Endodermal cell (in vitro differentiated cells): ENCODE data around the gene GRAMD2B. TPM values are rescaled to one million over a fixed set of nuclear protein-coding genes. Genes with fewer than 3 reads are reported as not detected.

Source experiments
- DNase-seq: peaks from one replicate; pipeline ENCODE4 v3.0.0-alpha.2; 2017
- H3K27ac ChIP-seq: 2 replicates; pipeline ENCODE4 v1.5.1; 2013; ENCODE audit warnings: mild to moderate bottlenecking, low read depth, low read length, moderate library complexity
- H3K27me3 ChIP-seq: 2 replicates; pipeline ENCODE4 v1.6.1; 2013; ENCODE audit warnings: mild to moderate bottlenecking, low read length, moderate library complexity; ENCODE audit not compliant: insufficient read depth, control insufficient read depth, poor library complexity, severe bottlenecking
- H3K36me3 ChIP-seq: 2 replicates; pipeline ENCODE4 v1.7.0; 2013; ENCODE audit warnings: mild to moderate bottlenecking, low read length, moderate library complexity; ENCODE audit not compliant: control insufficient read depth, insufficient read depth
- H3K4me1 ChIP-seq: one replicate; pipeline ENCODE4 v1.7.0; 2013; ENCODE audit warnings: low read length; ENCODE audit not compliant: control insufficient read depth, insufficient read depth
- H3K4me3 ChIP-seq: 2 replicates; pipeline ENCODE4 v1.5.1; 2013; ENCODE audit warnings: mild to moderate bottlenecking, low read length, moderate library complexity
- H3K9ac ChIP-seq: 2 replicates; pipeline ENCODE4 v1.6.1; 2013; ENCODE audit warnings: mild to moderate bottlenecking, low read length, moderate library complexity; ENCODE audit not compliant: poor library complexity, severe bottlenecking; ENCODE audit errors: extremely low read depth
- H3K9me3 ChIP-seq: 2 replicates; pipeline ENCODE4 v1.6.1; 2013; ENCODE audit warnings: mild to moderate bottlenecking, low read length, moderate library complexity; ENCODE audit not compliant: control insufficient read depth
- H3K27ac Mint-ChIP-seq: 2 replicates; pipeline ENCODE4 v1.8.0; 2020; ENCODE audit warnings: mixed read lengths
- H3K27me3 Mint-ChIP-seq: 2 replicates; pipeline ENCODE4 v1.8.0; 2021; ENCODE audit warnings: mild to moderate bottlenecking, mixed read lengths; ENCODE audit not compliant: insufficient read depth
- H3K36me3 Mint-ChIP-seq: 2 replicates; pipeline ENCODE4 v1.8.0; 2020; ENCODE audit warnings: low read depth, mixed read lengths
- H3K4me1 Mint-ChIP-seq: 2 replicates; pipeline ENCODE4 v1.8.0; 2020; ENCODE audit warnings: mixed read lengths
- H3K4me3 Mint-ChIP-seq: 2 replicates; pipeline ENCODE4 v1.8.0; 2020; ENCODE audit warnings: mild to moderate bottlenecking, moderate library complexity, mixed read lengths
- H3K9me3 Mint-ChIP-seq: 2 replicates; pipeline ENCODE4 v1.8.0; 2020; ENCODE audit warnings: mild to moderate bottlenecking, mixed read lengths
- WGBS, 2 experiments: methylation state at CpG; one replicate each; pipeline versions ENCODE4 v1.1.5 to v1.1.7; 2013; ENCODE audit warnings: missing lambda C conversion rate in 2 of 2, mixed read lengths in 1 of 2; ENCODE audit not compliant: insufficient coverage in 1 of 2, insufficient read length in 1 of 2; 5-methylcytosine and 5-hydroxymethylcytosine counted together
- long read RNA-seq, 4 experiments: library from polyadenylated mRNA in 2 of 4; library from RNA in 1 of 4; library from capped mRNA in 1 of 4; stranded (forward) in 3 of 4; unstranded in 1 of 4; transcript quantifications; one replicate each; pipeline ENCODE4 v2.0.0, GENCODE V29; 2020 to 2021; ENCODE audit warnings: inconsistent platforms in 1 of 4
- polyA plus RNA-seq, 2 experiments: library from polyadenylated mRNA; stranded (reverse); fragments of 50-300 nt; gene quantifications; one replicate each; pipeline ENCODE4 v1.2.3, GENCODE V29; 2013
- total RNA-seq, 2 donors: library from RNA; stranded (reverse); fragmentation: NEBNext Ultra II Directional in 1 of 2; extraction: Animal tissue kit (Norgen Biotek cat#: 25700) in 1 of 2; gene quantifications; 2 replicates in 1 of 2; 3 replicates in 1 of 2; pipeline ENCODE4 v1.2.1, GENCODE V29; 2021
- TF ChIP-seq, protein P1 (sequence below): fragments of 200-600 bp; sonication (generic); conservative IDR thresholded peaks from 2 replicates; pipeline ENCODE4 v1.5.0; 2021; ENCODE audit warnings: antibody characterized with exemption, mild to moderate bottlenecking

The GRAMD2B gene, protein sequence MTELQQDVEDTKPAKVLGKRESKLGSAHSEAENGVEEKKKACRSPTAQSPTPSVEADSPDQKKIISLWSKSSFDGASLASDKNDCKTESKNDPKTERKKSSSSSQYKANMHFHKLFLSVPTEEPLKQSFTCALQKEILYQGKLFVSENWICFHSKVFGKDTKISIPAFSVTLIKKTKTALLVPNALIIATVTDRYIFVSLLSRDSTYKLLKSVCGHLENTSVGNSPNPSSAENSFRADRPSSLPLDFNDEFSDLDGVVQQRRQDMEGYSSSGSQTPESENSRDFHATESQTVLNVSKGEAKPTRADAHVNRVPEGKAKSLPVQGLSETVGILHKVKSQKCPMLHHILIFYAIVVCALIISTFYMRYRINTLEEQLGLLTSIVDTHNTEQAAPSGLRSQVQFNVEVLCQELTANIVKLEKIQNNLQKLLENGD
- total RNA-seq = 10 to 100 TPM in 1 of 2 donors, 1 to 10 TPM in 1; 8.4 to 11.1 TPM
- polyA plus RNA-seq (2013, experiment 1 of 2) = 4.0 TPM
- polyA plus RNA-seq (2013, experiment 2 of 2) = 6.3 TPM
- long read RNA-seq, experiment 1, partial matches to known transcripts = 2 of 3 reads
- long read RNA-seq, experiment 1, other reads (novel, unspliced or antisense) = 0 of 3 reads
- long read RNA-seq, experiment 2, transcript GRAMD2B-201 (14 exons, 3,175 nt) = major isoform, 12 of 16 reads
- long read RNA-seq, experiment 2, partial matches to known transcripts = 1 of 16 reads
- long read RNA-seq, experiment 2, other reads (novel, unspliced or antisense) = 3 of 16 reads
- long read RNA-seq, experiment 3, transcript GRAMD2B-201 (14 exons, 3,175 nt) = major isoform, 18 of 27 reads
- long read RNA-seq, experiment 3, partial matches to known transcripts = 2 of 27 reads
- long read RNA-seq, experiment 3, other reads (novel, unspliced or antisense) = 6 of 27 reads
- long read RNA-seq, experiment 4, partial matches to known transcripts = 0 of 4 reads
- long read RNA-seq, experiment 4, other reads (novel, unspliced or antisense) = 0 of 4 reads

DNA sequence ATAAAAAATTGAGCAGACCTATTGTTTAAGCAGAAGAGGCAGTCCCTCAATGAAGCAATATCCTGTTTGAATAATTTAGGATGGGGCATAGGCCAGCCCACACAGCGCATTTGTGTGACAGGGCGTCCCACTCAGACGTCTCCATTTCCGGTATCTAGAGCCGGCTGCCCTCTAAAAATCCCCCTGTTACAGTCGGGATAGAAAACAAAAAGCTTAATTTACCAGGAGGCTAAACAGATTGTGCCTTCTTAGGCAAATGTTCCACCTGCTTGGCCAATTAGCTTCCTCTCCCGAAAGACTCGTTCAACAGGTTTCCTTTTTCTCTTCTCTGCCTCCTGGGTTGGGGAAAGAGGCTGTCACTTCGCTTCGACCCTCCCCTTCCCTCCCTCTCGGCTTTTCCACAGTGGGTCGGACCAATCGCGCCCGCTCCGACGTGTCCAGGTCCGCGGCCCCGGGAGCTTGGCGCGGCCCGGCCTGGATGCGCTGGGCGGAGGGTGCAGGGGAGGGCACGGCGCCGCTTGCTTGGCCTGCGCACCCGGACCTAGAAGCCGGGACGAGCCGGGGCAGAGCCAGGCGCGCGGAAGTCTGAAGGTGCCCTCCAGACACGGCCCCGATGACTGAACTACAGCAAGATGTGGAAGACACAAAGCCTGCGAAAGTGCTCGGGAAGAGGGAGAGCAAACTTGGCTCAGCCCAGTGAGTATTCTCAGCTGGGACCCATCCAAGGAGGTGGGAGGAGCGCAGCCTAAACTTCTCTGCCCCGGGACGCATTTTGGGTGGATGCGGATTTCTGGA is at the start of gene GRAMD2B:
Gene GRAMD2B, plus strand, starts transcription at position 416 of the 795 bp plus-strand sequence. Its CDS starts 198 bp downstream, at position 614.
- peak within 1 kb of the TSS; percentile 90 for H3K4me3 ChIP-seq
- no peaks in the 10 kb centered on the region for H3K36me3 ChIP-seq
- 2 to 3% methylated on average over 13 to 44 of the region's 44 CpGs for WGBS, 2 experiments
- Mint-ChIP-seq H3K27ac (peak within 1 kb of the TSS; percentile 92), H3K36me3 (no peaks in the 10 kb centered on the region), H3K27me3 (no peaks in the 10 kb centered on the region), H3K9me3 (no peaks in the 10 kb centered on the region), H3K4me1 (peaks cover 14% of the 10 kb centered on the region), H3K4me3 (peak within 1 kb of the TSS; percentile 83)
- peak; percentile 94 for DNase-seq
- no peak within 1 kb of the TSS for H3K27ac ChIP-seq
- no peaks in the 10 kb centered on the region for H3K9me3 ChIP-seq
- H3K4me1 ChIP-seq = no peaks in the 10 kb centered on the region
- TF ChIP-seq, protein P1, sequence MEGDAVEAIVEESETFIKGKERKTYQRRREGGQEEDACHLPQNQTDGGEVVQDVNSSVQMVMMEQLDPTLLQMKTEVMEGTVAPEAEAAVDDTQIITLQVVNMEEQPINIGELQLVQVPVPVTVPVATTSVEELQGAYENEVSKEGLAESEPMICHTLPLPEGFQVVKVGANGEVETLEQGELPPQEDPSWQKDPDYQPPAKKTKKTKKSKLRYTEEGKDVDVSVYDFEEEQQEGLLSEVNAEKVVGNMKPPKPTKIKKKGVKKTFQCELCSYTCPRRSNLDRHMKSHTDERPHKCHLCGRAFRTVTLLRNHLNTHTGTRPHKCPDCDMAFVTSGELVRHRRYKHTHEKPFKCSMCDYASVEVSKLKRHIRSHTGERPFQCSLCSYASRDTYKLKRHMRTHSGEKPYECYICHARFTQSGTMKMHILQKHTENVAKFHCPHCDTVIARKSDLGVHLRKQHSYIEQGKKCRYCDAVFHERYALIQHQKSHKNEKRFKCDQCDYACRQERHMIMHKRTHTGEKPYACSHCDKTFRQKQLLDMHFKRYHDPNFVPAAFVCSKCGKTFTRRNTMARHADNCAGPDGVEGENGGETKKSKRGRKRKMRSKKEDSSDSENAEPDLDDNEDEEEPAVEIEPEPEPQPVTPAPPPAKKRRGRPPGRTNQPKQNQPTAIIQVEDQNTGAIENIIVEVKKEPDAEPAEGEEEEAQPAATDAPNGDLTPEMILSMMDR = no peak
- H3K27me3 ChIP-seq = no peaks in the 10 kb centered on the region
- peak within 1 kb of the TSS; percentile 50 for H3K9ac ChIP-seq

DNA sequence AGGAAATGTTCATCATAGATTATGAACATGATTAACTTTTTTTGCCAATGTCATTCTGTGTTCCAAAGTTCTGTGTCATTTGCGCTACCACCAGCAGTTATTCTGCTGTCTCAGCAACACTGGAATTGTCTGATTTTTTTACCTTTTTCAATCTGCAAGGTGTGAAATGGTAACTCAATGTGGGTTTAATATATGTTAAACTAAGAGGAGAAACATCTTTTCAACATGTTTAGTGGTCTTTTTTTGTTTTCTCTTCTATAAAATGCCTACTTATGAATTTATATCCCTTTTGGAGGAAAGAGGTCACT is 49.1 kb upstream of the GRAMD2B start:
- TF ChIP-seq, protein P1 = no peak
- Mint-ChIP-seq H3K9me3 (no peaks in the 10 kb centered on the region), H3K27me3 (no peaks in the 10 kb centered on the region), H3K4me3 (no peak overlapping the region), H3K36me3 (no peaks in the 10 kb centered on the region), H3K27ac (no peak overlapping the region), H3K4me1 (peaks cover 22% of the 10 kb centered on the region)
- H3K27me3 ChIP-seq = no peaks in the 10 kb centered on the region
- 100% methylated on average over 1 of the region's 1 CpG for WGBS, 2 experiments
- no peaks in the 10 kb centered on the region for H3K9me3 ChIP-seq
- no peak for DNase-seq
- no peaks in the 10 kb centered on the region for H3K36me3 ChIP-seq
- no peak overlapping the region for H3K4me3 ChIP-seq
- peaks cover 6% of the 10 kb centered on the region for H3K4me1 ChIP-seq
- no peak overlapping the region for H3K27ac ChIP-seq
- no peak overlapping the region for H3K9ac ChIP-seq

DNA sequence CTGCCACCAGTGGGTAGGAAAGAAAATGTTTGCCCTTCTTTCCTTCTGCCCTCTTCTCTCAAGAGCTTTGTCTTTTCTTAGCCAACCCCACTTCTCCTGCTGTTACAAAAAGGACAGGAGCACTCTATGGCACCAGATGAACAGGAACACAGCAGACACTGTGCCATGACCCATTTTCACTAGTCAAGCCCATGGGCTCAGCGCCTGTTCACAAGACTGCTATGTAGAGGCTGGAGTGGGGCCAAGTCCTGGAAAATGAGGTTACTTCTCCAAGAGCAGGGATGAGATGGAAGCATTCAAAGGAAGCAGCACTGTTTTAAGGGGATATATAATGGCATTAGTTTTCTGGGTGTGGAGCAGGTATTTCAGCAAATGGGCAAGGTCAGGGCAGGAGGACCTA is 46.8 kb upstream of the GRAMD2B start:
- TF ChIP-seq, protein P1 = no peak
- Histone ChIP-seq H3K9me3 (peaks cover under 1% of the 10 kb centered on the region), H3K4me3 (no peak overlapping the region), H3K4me1 (no peaks in the 10 kb centered on the region), H3K9ac (no peak overlapping the region), H3K27me3 (no peaks in the 10 kb centered on the region), H3K36me3 (no peaks in the 10 kb centered on the region), H3K27ac (no peak overlapping the region)
- Mint-ChIP-seq H3K27ac (no peak overlapping the region), H3K36me3 (no peaks in the 10 kb centered on the region), H3K27me3 (no peaks in the 10 kb centered on the region), H3K4me1 (peaks cover 7% of the 10 kb centered on the region), H3K4me3 (no peak overlapping the region), H3K9me3 (no peaks in the 10 kb centered on the region)
- WGBS, 2 experiments = 85 to 91% methylated on average over 1 of the region's 1 CpG
- DNase-seq = no peak
